K562 (cell line): ENCODE data around the gene ARMC6. TPM values are rescaled to one million over a fixed set of nuclear protein-coding genes. Genes with fewer than 3 reads are reported as not detected.
A peak's percentile ranks its signal among the peaks of the same experiment; 100 is the strongest.

Experiments used
- HCFC1 ChIP-seq: IDR thresholded peaks from 2 replicates; pipeline ENCODE4 v1.6.1; 2012; ENCODE audit warnings: low read depth, low read length, improper control_type of control experiment
- HDAC1 ChIP-seq, 2 experiments: fragments of 450-650 bp; IDR thresholded peaks; 2 replicates each; pipeline ENCODE4 v1.6.1; 2016 to 2017; ENCODE audit warnings: inconsistent platforms in 1 of 2, mild to moderate bottlenecking in 1 of 2, moderate library complexity in 1 of 2
- HDAC8 ChIP-seq: fragments of 450-650 bp; IDR thresholded peaks from 2 replicates; pipeline ENCODE4 v1.6.1; 2016; ENCODE audit warnings: mild to moderate bottlenecking, missing genetic modification characterization, moderate library complexity, missing compliant biosample characterization
- KAT8 ChIP-seq: fragments of 450-650 bp; IDR thresholded peaks from 2 replicates; pipeline ENCODE4 v1.6.1; 2016; ENCODE audit warnings: low read depth, mild to moderate bottlenecking
- KHSRP ChIP-seq: fragments of 450-650 bp; IDR thresholded peaks from 2 replicates; pipeline ENCODE4 v1.6.1; 2017
- MGA ChIP-seq: fragments of 450-650 bp; IDR thresholded peaks from 2 replicates; pipeline ENCODE4 v1.6.1; 2016; ENCODE audit warnings: mild to moderate bottlenecking, moderate library complexity
- NONO ChIP-seq, 2 experiments: fragments of 200-400 bp in 1 of 2; fragments of 450-650 bp in 1 of 2; formaldehyde crosslinking in 1 of 2; IDR thresholded peaks; 2 replicates each; pipeline ENCODE4 v1.6.1; 2017; ENCODE audit warnings: low read depth in 2 of 2, mild to moderate bottlenecking in 2 of 2, moderate library complexity in 2 of 2, low read length in 1 of 2
- NR2C1 ChIP-seq, 2 experiments: fragments of 450-650 bp; IDR thresholded peaks; 2 replicates each; pipeline ENCODE4 v1.6.1; 2017; ENCODE audit warnings: mild to moderate bottlenecking in 2 of 2, antibody characterized with exemption in 1 of 2, inconsistent platforms in 1 of 2, missing compliant biosample characterization in 1 of 2, missing genetic modification characterization in 1 of 2
- TFAM ChIP-seq: fragments of 250-450 bp; sonication (Bioruptor Pico); conservative IDR thresholded peaks from 2 replicates; pipeline ENCODE4 v1.5.0; 2021; ENCODE audit warnings: mild to moderate bottlenecking, moderate library complexity
- THAP12 ChIP-seq: fragments of 250-450 bp; sonication (Bioruptor Pico); IDR thresholded peaks from 2 replicates; pipeline ENCODE4 v1.9.0; 2021; ENCODE audit warnings: mild to moderate bottlenecking, inconsistent platforms
- ZC3H4 ChIP-seq: sonication (generic); formaldehyde crosslinking; IDR thresholded peaks from 2 replicates; pipeline ENCODE4 v1.9.0; 2021; ENCODE audit warnings: missing genetic modification reagents, borderline replicate concordance
- ZKSCAN1 ChIP-seq: fragments of 150-350 bp; IDR thresholded peaks from 2 replicates; pipeline ENCODE4 v1.6.1; 2016; ENCODE audit warnings: low read depth, low read length
- ZNF217 ChIP-seq: sonication (generic); formaldehyde crosslinking; IDR thresholded peaks from 2 replicates; pipeline ENCODE4 v1.8.0; 2022; ENCODE audit warnings: mild to moderate bottlenecking, missing genetic modification reagents
- ZNF316 ChIP-seq: fragments of 450-650 bp; IDR thresholded peaks from 2 replicates; pipeline ENCODE4 v1.6.1; 2016
- polyA plus RNA-seq, 8 experiments: library from polyadenylated mRNA; depleted of rRNA in 4 of 8; stranded (reverse) in 5 of 8; unstranded in 3 of 8; fragments of >200 nt; fragmentation: Nextera tagmentation in 2 of 8; fragmentation: Illumina TruSeq in 1 of 8; extraction: Ambion mirVana in 2 of 8; extraction: Trizol in 1 of 8; gene quantifications; 2 replicates each; pipeline versions ENCODE4 v1.2.1 to v1.2.3, GENCODE V29; 2011 to 2014; ENCODE audit warnings: inconsistent platforms in 1 of 8, missing spikeins in 1 of 8
- total RNA-seq, 7 experiments: library from RNA; depleted of rRNA in 6 of 7; stranded (reverse); fragments of >200 nt in 6 of 7; fragmentation: Illumina TruSeq in 2 of 7; extraction: Trizol in 2 of 7; gene quantifications; 2 replicates each; pipeline versions ENCODE4 v1.2.1 to v1.2.3, GENCODE V29; 2011 to 2021; ENCODE audit warnings: low replicate concordance in 1 of 7

ARMC6 gene
- total and polyA plus RNA-seq, 9 of the 15 experiments (the other 6 are each of a cell fraction or from before 2014, with no cell fraction given) = 2.1 to 93.4 (median 63.6) TPM

GRCh38 chr19:19033426-19034203 lies at the start of gene ARMC6, which contains the start of gene SUGP2 (continued):
- TF ChIP-seq MGA (peak; percentile 99), ZKSCAN1 (peak; percentile 14; the same call in 1 of the 2 replicates), HDAC1 (IDR thresholded peaks at IDR 0.05) (peak in 1 of 2 experiments; percentile 96; a peak in 2 of 4 replicates), HDAC8 (tag) (no peak), HCFC1 (peak; percentile 53), THAP12 (peak; percentile 70; the same call in 1 of the 2 replicates), NR2C1 (IDR thresholded peaks at IDR 0.05) (no peak), NR2C1 (tag; IDR thresholded peaks at IDR 0.05) (no peak), TFAM (CRISPR knock-in tag) (no peak), NONO (IDR thresholded peaks at IDR 0.05; ENCODE audit: low read depth in 2 of 2, low read length in 1 of 2) (peak in 1 of 2 experiments; percentile 6; a peak in 3 of 4 replicates), KAT8 (no peak), ZNF316 (no peak), ZC3H4 (CRISPR knock-in tag) (no peak), ZNF217 (CRISPR knock-in tag) (no peak), KHSRP (no peak)
